GM19328 (cell line): ENCODE data around the gene PCSK5.

Experiments
- ATAC-seq: cut with Tn5 transposase; IDR thresholded peaks from one replicate; pipeline ENCODE4 v1.9.1; 2021; ENCODE audit warnings: mild to moderate bottlenecking, moderate library complexity; ENCODE audit not compliant: unreplicated experiment

PCSK5 gene

DNA sequence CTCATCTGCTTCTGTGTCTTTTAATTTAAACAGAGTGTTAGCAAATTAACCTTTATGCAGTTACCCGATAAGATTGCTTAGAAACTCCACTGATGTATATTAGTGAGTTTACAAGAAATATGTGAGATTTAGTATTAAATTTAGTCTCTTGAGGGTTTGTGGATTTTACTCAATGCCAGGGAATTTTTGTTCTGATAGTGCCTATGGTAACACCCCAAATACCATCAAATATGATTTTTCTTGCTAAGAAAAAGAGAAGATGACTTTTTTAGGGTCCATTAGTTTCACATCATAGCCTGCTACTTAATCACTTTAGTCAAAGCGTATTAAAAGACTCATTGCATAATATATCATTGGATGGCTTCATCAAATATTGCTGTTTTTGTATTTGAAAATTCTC lies 224.9 kb downstream of the PCSK5 start:
- ATAC-seq: no peak

DNA sequence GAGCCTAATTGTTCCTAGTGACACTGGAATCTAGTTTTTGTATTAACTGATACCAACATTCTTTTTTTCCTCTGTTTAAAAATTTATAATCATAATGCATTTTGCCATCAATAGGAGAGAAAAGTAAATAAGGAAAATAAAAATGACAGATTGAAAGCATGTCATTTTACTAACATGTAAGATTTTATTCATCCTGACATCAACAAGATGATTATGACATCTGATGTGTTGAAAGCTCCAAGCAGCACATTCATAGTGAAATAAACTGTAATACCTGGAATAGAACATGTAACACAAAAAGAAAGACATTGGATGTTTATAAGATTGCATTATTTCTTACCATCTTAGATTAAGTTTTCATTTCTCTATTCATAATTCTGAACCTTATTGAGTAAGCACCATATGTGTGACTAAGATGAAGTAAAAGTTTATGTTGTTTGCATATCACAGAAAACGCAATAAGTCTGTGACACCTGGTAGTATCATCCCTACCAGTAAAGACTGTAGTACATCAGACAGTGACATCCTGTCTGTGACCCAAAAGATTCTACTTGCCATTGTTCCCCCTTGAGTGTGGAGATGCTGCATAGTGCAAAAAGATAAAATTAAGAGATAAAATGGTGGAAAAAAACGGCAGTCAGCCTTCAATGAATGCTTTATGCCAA lies 225.6 kb downstream of the PCSK5 start:
- ATAC-seq: no peak

DNA sequence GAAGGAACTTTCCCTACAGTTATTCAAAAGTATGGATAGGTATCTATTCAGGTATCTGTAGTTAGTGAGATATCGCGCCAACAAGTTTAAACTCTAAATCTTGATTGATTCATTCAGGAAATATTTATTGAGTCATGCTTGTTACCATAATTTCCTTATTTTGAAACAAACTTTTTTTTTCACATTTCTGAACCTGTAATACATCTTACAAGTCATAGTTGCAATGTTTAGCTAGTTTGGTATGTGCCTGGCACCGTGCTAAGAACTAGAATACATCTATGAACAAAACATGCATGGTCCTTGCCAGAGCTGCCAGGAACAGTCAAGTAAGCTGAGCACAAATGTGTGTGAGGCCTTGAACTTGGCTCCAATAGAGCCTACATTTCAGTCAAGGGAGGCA lies 226.4 kb downstream of the PCSK5 start:
- no peak for ATAC-seq

DNA sequence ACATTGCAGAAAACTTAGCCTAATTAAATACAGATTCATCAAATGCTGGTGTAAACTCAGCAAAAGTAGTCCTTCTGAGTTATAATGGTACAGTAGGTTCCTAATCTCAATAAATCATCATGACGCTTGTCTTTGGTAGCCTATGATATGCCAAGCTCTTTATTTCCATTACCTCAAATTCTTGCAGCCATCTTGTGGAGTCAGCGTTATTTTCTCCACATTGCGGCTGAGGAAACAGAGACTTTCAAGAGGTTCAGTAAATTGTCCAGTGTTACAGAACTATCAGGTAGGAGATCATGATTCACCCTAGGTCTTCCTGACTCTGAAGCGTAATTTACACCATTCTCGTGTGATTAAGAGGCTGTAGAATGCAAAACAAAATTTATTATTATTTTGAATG lies 237.2 kb downstream of the PCSK5 start:
- ATAC-seq: no peak

- no peak for ATAC-seq
Measured at GRCh38 chr9:76135902-76136301, 245.4 kb downstream of the PCSK5 start.

DNA sequence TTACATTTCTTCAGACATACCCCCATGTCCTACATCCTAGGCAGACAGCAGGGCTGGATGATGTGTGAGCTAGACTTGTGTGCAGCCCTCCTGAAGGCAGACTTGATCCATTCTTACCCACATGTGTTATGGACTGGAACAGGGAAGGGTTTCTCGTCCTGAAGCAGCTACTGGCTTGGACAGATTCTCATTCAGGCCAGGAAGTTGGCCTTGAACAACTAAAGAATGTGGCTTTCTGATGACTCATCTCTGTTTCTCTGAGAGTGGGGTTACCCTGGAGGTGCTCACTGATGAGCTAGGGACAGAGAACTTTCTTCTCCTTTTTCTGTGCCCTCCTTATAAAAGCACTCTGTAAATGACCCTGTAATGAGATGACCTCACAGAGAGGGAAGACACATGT lies 246.5 kb downstream of the PCSK5 start:
- ATAC-seq: no peak

DNA sequence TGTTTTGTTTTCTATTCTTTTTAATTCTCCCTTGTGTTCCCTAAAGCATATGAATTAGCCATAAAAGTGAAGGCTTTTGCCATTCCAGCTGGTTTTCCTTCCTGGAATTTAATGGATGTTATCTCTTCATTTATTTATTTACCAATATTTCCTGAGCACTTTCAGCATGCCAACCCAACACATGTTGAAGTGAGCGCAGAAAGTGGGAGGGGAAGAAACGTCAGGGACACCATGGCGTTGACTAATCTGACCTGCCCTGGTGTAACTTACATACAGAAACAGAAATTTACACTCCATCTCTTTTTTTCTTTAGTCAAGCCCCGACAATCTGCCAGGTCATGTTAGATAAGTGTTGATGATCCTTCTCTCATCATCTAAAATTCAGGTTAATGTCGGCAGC lies 247.5 kb downstream of the PCSK5 start:
- no peak for ATAC-seq

DNA sequence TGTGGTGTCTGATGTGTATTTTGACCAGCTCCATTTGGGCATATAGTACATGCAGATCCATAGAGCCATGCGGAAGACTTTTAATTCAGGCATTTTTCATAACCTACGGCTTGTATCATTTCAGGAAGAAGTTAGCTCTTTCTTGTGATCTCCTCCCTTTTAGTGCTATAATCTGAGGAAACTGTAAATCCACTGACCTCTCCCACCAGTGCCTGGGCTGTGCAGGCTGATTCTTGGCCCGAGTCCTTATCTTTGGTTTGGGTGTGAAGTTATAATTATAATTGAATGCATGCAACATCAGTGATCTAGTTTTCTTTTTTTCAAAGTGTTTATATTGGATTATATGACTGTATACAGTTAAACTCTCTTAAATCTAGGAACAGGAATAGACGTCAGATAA lies 247.9 kb downstream of the PCSK5 start:
- ATAC-seq: no peak

- no peak for ATAC-seq
Measured at GRCh38 chr9:76143834-76144233, 253.4 kb downstream of the PCSK5 start.

DNA sequence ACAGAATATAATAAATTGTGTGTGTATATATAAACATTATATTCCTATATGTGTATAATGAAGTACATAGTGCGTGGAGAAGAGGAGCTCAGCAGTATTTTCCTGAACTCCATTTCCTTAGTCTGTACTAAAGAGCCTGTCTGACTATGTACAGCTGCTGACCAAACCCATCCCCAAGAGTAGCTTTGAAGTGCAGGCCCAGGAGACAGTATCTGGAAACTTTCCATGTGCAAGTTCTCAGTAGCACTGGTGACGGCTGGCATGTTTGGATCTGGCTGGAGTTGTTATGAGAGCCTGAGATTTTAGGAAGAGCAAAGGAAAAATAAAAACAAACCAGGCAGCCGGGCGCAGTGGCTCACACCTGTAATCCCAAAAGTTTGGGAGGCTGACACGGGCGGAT lies 259.5 kb downstream of the PCSK5 start:
- no peak for ATAC-seq

GRCh38 chr9:76151267-76151666 lies 260.8 kb downstream of the PCSK5 start:
- no peak for ATAC-seq

- no peak for ATAC-seq
Measured at GRCh38 chr9:76153339-76153738, 262.9 kb downstream of the PCSK5 start.

DNA sequence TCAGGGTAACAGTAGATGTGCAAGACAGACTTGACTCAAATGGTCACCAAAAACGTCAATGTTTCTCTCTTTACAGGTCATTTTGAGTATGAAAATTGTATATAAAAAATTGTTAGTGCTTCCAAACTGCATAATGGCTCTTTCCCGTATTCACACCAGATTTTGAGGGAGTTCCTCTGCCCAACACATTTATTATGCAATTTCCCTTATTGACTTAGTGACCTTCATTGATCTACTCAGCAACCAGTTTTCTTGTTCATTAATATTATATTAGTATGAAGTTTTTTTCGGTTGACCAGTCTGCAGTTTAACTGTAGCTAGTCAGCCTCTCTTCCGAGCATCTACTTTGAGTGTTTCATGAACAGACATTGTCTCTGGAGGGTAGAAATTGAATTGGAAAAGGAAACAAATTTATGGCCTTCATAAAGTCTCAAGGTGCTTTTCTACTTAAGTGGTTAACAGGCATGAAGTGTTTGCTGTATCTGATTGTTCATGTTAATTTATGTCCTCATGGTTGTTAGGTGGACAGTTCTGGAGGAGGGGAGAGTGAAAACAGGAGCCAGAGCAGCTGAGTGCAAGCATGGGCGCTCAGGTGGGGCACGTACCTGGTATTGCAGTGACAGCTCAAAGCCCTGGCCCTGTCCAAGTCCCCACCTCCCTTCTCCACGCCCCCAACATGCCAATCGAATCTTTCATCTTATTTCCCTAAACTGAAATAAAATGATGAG lies 263.6 kb downstream of the PCSK5 start:
- ATAC-seq: no peak

- ATAC-seq: no peak
Measured at GRCh38 chr9:76155361-76155760, 264.9 kb downstream of the PCSK5 start.

DNA sequence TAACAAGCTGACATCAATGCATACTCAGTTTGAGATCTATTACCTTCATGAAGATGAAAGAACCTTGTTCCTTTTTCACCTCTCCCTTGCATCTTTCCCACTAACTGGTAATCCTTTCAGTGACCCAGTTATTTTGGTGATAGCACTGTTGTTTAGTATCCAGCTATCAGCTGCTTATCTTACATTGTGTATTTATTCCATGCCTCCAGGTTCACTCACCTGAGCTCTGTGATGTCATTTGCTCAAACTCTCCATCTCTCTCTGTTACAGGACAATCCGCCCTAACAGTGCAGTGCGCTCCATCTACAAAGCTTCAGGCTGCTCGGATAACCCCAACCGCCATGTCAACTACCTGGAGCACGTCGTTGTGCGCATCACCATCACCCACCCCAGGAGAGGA lies 268.2 kb downstream of the PCSK5 start:
- no peak for ATAC-seq

- no peak for ATAC-seq
Measured at GRCh38 chr9:76159293-76159926, 268.9 kb downstream of the PCSK5 start.

GRCh38 chr9:76161106-76161505 lies 270.6 kb downstream of the PCSK5 start:
- no peak for ATAC-seq

GRCh38 chr9:76161541-76161940 lies 271.1 kb downstream of the PCSK5 start:
- no peak for ATAC-seq

GRCh38 chr9:76162086-76162730 lies 271.7 kb downstream of the PCSK5 start:
- no peak for ATAC-seq

GRCh38 chr9:76162751-76163500 lies 272.5 kb downstream of the PCSK5 start:
- no peak for ATAC-seq

GRCh38 chr9:76166526-76166925 lies 276.1 kb downstream of the PCSK5 start:
- ATAC-seq: no peak
